Activated naive CD8-positive, alpha-beta T cell treated with anti-CD3 and anti-CD28 coated beads for 36 hours (primary cell): ENCODE results near the gene POMGNT2. TPM values are rescaled to one million over a fixed set of nuclear protein-coding genes. Genes with fewer than 3 reads are reported as not detected.

ENCODE experiments used
- DNase-seq: peaks from one replicate; pipeline ENCODE4 v3.0.0; 2021
- H3K27ac Mint-ChIP-seq: one replicate; pipeline ENCODE4 v1.8.0; 2022; ENCODE audit warnings: mild to moderate bottlenecking, moderate library complexity, mixed read lengths
- H3K27me3 Mint-ChIP-seq: one replicate; pipeline ENCODE4 v1.8.0; 2022; ENCODE audit warnings: mild to moderate bottlenecking, mixed read lengths
- H3K36me3 Mint-ChIP-seq: one replicate; pipeline ENCODE4 v1.8.0; 2021; ENCODE audit warnings: mild to moderate bottlenecking, mixed read lengths
- H3K4me1 Mint-ChIP-seq: one replicate; pipeline ENCODE4 v1.8.0; 2021; ENCODE audit warnings: mixed read lengths
- H3K4me3 Mint-ChIP-seq: one replicate; pipeline ENCODE4 v1.8.0; 2022; ENCODE audit warnings: mild to moderate bottlenecking, moderate library complexity, mixed read lengths
- H3K9me3 Mint-ChIP-seq: one replicate; pipeline ENCODE4 v1.8.0; 2022; ENCODE audit warnings: mixed read lengths
- total RNA-seq, 2 experiments: library from RNA; stranded (reverse); gene quantifications; one replicate each; pipeline ENCODE4 v1.2.3, GENCODE V29; 2021

The POMGNT2 gene
- total RNA-seq, 2 experiments from 2014 or later: 12.1 to 13.3 TPM

- H3K4me1 Mint-ChIP-seq: peaks cover 6% of the 10 kb centered on the region
- no peak for DNase-seq
- H3K36me3 Mint-ChIP-seq: peaks cover 2% of the 10 kb centered on the region
- H3K27ac Mint-ChIP-seq: no peak overlapping the region
- H3K9me3 Mint-ChIP-seq: peaks cover 6% of the 10 kb centered on the region
- no peak overlapping the region for H3K4me3 Mint-ChIP-seq
- H3K27me3 Mint-ChIP-seq: no peaks in the 10 kb centered on the region
Measured at GRCh38 chr3:43120937-43121336, 15.1 kb upstream of the POMGNT2 start.

- DNase-seq: no peak
- H3K27ac Mint-ChIP-seq: no peak overlapping the region
- peaks cover 10% of the 10 kb centered on the region for H3K4me1 Mint-ChIP-seq
- H3K27me3 Mint-ChIP-seq: no peaks in the 10 kb centered on the region
- no peaks in the 10 kb centered on the region for H3K9me3 Mint-ChIP-seq
- no peak overlapping the region for H3K4me3 Mint-ChIP-seq
- no peaks in the 10 kb centered on the region for H3K36me3 Mint-ChIP-seq
Measured at GRCh38 chr3:43117257-43117656, 11.4 kb upstream of the POMGNT2 start.

GRCh38 chr3:43113671-43114070 is 7.8 kb upstream of the POMGNT2 start:
- Mint-ChIP-seq H3K4me3 (no peak overlapping the region), H3K9me3 (no peaks in the 10 kb centered on the region), H3K27me3 (no peaks in the 10 kb centered on the region), H3K36me3 (no peaks in the 10 kb centered on the region), H3K4me1 (peaks cover 3% of the 10 kb centered on the region), H3K27ac (no peak overlapping the region)
- DNase-seq: no peak

- Mint-ChIP-seq H3K36me3 (no peaks in the 10 kb centered on the region), H3K4me1 (peaks cover 18% of the 10 kb centered on the region), H3K9me3 (no peaks in the 10 kb centered on the region), H3K27me3 (no peaks in the 10 kb centered on the region), H3K27ac (no peak overlapping the region), H3K4me3 (peak overlapping the region; percentile 79)
- DNase-seq: no peak
Measured at GRCh38 chr3:43106293-43106628, 382 bp upstream of the POMGNT2 start.

GRCh38 chr3:43104660-43105595 is 951 bp downstream of the POMGNT2 start:
- Mint-ChIP-seq H3K4me3 (peak overlapping the region; percentile 82), H3K9me3 (no peaks in the 10 kb centered on the region), H3K27ac (no peak overlapping the region), H3K36me3 (no peaks in the 10 kb centered on the region), H3K4me1 (peaks cover 21% of the 10 kb centered on the region), H3K27me3 (no peaks in the 10 kb centered on the region)
- peak; percentile 48 for DNase-seq

- Mint-ChIP-seq H3K27ac (no peak overlapping the region), H3K4me1 (peaks cover 21% of the 10 kb centered on the region), H3K36me3 (no peaks in the 10 kb centered on the region), H3K27me3 (no peaks in the 10 kb centered on the region), H3K9me3 (no peaks in the 10 kb centered on the region), H3K4me3 (no peak overlapping the region)
- DNase-seq: no peak
Measured at GRCh38 chr3:43104039-43104438, 1.8 kb downstream of the POMGNT2 start.

- DNase-seq: no peak
- peaks cover 21% of the 10 kb centered on the region for H3K4me1 Mint-ChIP-seq
- H3K27me3 Mint-ChIP-seq: no peaks in the 10 kb centered on the region
- H3K36me3 Mint-ChIP-seq: no peaks in the 10 kb centered on the region
- no peaks in the 10 kb centered on the region for H3K9me3 Mint-ChIP-seq
- no peak overlapping the region for H3K4me3 Mint-ChIP-seq
- no peak overlapping the region for H3K27ac Mint-ChIP-seq
Measured at GRCh38 chr3:43102773-43103480, 3.0 kb downstream of the POMGNT2 start.

- H3K36me3 Mint-ChIP-seq: peaks cover 1% of the 10 kb centered on the region
- H3K4me3 Mint-ChIP-seq: no peak overlapping the region
- peaks cover 8% of the 10 kb centered on the region for H3K4me1 Mint-ChIP-seq
- no peaks in the 10 kb centered on the region for H3K27me3 Mint-ChIP-seq
- no peaks in the 10 kb centered on the region for H3K9me3 Mint-ChIP-seq
- H3K27ac Mint-ChIP-seq: no peak overlapping the region
- no peak for DNase-seq
Measured at GRCh38 chr3:43098761-43099160, 7.1 kb downstream of the POMGNT2 start.

- Mint-ChIP-seq H3K36me3 (peaks cover 1% of the 10 kb centered on the region), H3K27ac (no peak overlapping the region), H3K4me3 (no peak overlapping the region), H3K9me3 (no peaks in the 10 kb centered on the region), H3K4me1 (peaks cover 3% of the 10 kb centered on the region), H3K27me3 (no peaks in the 10 kb centered on the region)
- no peak for DNase-seq
Measured at GRCh38 chr3:43097400-43098080, 8.3 kb downstream of the POMGNT2 start.

GRCh38 chr3:43096761-43097160 is 9.1 kb downstream of the POMGNT2 start:
- Mint-ChIP-seq H3K9me3 (no peaks in the 10 kb centered on the region), H3K4me3 (no peak overlapping the region), H3K4me1 (peaks cover 3% of the 10 kb centered on the region), H3K36me3 (peaks cover 1% of the 10 kb centered on the region), H3K27ac (no peak overlapping the region), H3K27me3 (no peaks in the 10 kb centered on the region)
- no peak for DNase-seq

- Mint-ChIP-seq H3K4me3 (no peak overlapping the region), H3K9me3 (no peaks in the 10 kb centered on the region), H3K36me3 (peaks cover 1% of the 10 kb centered on the region), H3K4me1 (peaks cover under 1% of the 10 kb centered on the region), H3K27me3 (no peaks in the 10 kb centered on the region), H3K27ac (no peak overlapping the region)
- DNase-seq: no peak
Measured at GRCh38 chr3:43095370-43095769, 10.5 kb downstream of the POMGNT2 start.

- Mint-ChIP-seq H3K4me3 (no peak overlapping the region), H3K9me3 (no peaks in the 10 kb centered on the region), H3K36me3 (peaks cover 1% of the 10 kb centered on the region), H3K27me3 (no peaks in the 10 kb centered on the region), H3K4me1 (peaks cover 2% of the 10 kb centered on the region), H3K27ac (no peak overlapping the region)
- no peak for DNase-seq
Measured at GRCh38 chr3:43094851-43095250, 11.0 kb downstream of the POMGNT2 start.

- peaks cover 2% of the 10 kb centered on the region for H3K4me1 Mint-ChIP-seq
- peaks cover 1% of the 10 kb centered on the region for H3K36me3 Mint-ChIP-seq
- no peak overlapping the region for H3K27ac Mint-ChIP-seq
- no peak for DNase-seq
- H3K9me3 Mint-ChIP-seq: no peaks in the 10 kb centered on the region
- no peak overlapping the region for H3K4me3 Mint-ChIP-seq
- H3K27me3 Mint-ChIP-seq: no peaks in the 10 kb centered on the region
Measured at GRCh38 chr3:43094381-43094780, 11.5 kb downstream of the POMGNT2 start.

- peaks cover 2% of the 10 kb centered on the region for H3K4me1 Mint-ChIP-seq
- no peak overlapping the region for H3K27ac Mint-ChIP-seq
- no peaks in the 10 kb centered on the region for H3K27me3 Mint-ChIP-seq
- DNase-seq: no peak
- H3K4me3 Mint-ChIP-seq: no peak overlapping the region
- H3K36me3 Mint-ChIP-seq: peaks cover 1% of the 10 kb centered on the region
- H3K9me3 Mint-ChIP-seq: no peaks in the 10 kb centered on the region
Measured at GRCh38 chr3:43093974-43094373, 11.9 kb downstream of the POMGNT2 start.

GRCh38 chr3:43093006-43093405 is 12.9 kb downstream of the POMGNT2 start:
- Mint-ChIP-seq H3K36me3 (peaks cover 1% of the 10 kb centered on the region), H3K9me3 (no peaks in the 10 kb centered on the region), H3K27ac (no peak overlapping the region), H3K4me1 (peaks cover 2% of the 10 kb centered on the region), H3K27me3 (no peaks in the 10 kb centered on the region), H3K4me3 (no peak overlapping the region)
- DNase-seq: no peak
